Upper lobe of right lung (tissue), 1 donor: ENCODE results near the gene ARL6IP4. TPM values are rescaled to one million over a fixed set of nuclear protein-coding genes. Genes with fewer than 3 reads are reported as not detected.

Experiments used
- ATAC-seq: fragments of 200-7000 bp; cut with Tn5 transposase; one replicate; pipeline ENCODE4 v1.9.1; 2020; ENCODE audit warnings: mild to moderate bottlenecking, moderate library complexity
- DNase-seq: peaks from one replicate; pipeline ENCODE4 v3.0.0-alpha.2; 2020
- H3K27ac ChIP-seq: fragments of 200-600 bp; one replicate; pipeline ENCODE4 v1.8.0; 2022
- H3K27me3 ChIP-seq: fragments of 200-600 bp; one replicate; pipeline ENCODE4 v1.8.0; 2022; ENCODE audit warnings: mild to moderate bottlenecking
- H3K36me3 ChIP-seq: fragments of 200-600 bp; one replicate; pipeline ENCODE4 v1.8.0; 2022
- H3K4me1 ChIP-seq: fragments of 200-600 bp; one replicate; pipeline ENCODE4 v1.8.0; 2022
- H3K4me3 ChIP-seq: fragments of 200-600 bp; one replicate; pipeline ENCODE4 v1.8.0; 2022; ENCODE audit warnings: mild to moderate bottlenecking
- H3K9me3 ChIP-seq: fragments of 200-600 bp; one replicate; pipeline ENCODE4 v1.8.0; 2022
- intact Hi-C: fragments of 100-400 bp; cut with DNase I; formaldehyde crosslinking; loops from one replicate; pipeline ENCODE4 v1.11.0; 2022
- total RNA-seq: library from RNA; stranded (reverse); fragmentation: NEBNext Ultra II Directional; extraction: Animal tissue kit (Norgen Biotek cat#: 25700); gene quantifications from one replicate; pipeline ENCODE4 v1.2.1, GENCODE V29; 2021
- TF ChIP-seq, protein P1 (sequence below): fragments of 200-600 bp; IDR thresholded peaks from one replicate; pipeline ENCODE4 v1.8.0; 2022; ENCODE audit warnings: antibody characterized with exemption
- donor health status: DM: no; HTN: yes; CAD: no; lungs with severe emphysema.

The ARL6IP4 gene
- total RNA-seq, 1 donor from 2014 or later, result 124 TPM

DNA sequence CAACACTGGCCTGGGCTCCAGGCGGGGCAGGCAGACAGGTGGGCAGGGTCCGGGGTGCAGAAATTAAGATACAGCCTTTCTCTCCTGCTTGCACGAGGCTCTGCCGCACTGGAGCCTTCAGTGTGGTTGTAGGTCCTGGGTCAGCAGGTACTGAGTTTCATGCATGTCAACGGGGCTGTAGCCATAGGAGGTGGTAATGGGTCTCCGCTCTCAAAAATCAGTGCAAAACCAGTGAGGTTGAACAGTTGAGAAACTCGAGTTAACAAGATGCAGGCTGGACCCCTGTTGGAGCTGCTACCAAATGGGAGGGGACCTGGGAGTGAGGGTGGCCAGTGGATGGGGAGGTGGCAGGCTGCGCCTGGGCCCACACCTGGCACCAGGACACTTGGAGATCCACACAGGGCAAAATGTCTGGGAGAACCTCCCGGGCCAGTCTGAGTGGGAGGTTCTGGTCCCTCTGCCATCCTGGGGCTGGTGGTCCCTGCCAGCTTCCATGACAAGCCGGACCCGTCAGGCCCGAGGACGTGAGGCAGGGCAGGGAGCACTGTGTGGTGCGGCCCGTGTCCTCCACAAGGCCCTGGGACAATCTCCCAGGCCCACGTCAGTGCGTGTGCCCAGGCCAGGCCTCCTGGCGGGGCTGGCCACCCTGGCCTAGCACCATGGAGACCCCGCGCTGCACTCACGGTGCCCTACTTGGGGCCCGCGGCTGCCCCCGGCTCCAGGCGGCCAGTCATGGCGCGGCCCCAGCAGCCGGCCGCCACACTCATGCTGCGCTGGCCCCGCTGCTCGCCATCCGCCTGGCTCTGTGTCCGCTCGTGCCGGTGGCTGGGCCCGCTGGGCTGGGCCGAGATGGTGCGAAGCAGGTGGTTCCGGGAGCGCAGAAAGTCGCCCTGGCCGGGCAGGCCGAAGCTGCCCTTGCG, 5.1 kb downstream of the ARL6IP4 start:
- intact Hi-C loops, result no loop called here
- H3K4me3 ChIP-seq, result no peak overlapping the region
- TF ChIP-seq, protein P1, sequence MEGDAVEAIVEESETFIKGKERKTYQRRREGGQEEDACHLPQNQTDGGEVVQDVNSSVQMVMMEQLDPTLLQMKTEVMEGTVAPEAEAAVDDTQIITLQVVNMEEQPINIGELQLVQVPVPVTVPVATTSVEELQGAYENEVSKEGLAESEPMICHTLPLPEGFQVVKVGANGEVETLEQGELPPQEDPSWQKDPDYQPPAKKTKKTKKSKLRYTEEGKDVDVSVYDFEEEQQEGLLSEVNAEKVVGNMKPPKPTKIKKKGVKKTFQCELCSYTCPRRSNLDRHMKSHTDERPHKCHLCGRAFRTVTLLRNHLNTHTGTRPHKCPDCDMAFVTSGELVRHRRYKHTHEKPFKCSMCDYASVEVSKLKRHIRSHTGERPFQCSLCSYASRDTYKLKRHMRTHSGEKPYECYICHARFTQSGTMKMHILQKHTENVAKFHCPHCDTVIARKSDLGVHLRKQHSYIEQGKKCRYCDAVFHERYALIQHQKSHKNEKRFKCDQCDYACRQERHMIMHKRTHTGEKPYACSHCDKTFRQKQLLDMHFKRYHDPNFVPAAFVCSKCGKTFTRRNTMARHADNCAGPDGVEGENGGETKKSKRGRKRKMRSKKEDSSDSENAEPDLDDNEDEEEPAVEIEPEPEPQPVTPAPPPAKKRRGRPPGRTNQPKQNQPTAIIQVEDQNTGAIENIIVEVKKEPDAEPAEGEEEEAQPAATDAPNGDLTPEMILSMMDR, result no peak
- ATAC-seq (no peak), DNase-seq (no peak)
- no peaks in the 10 kb centered on the region for H3K9me3 ChIP-seq
- H3K27me3 ChIP-seq, result no peaks in the 10 kb centered on the region
- H3K27ac ChIP-seq, result peak overlapping the region; percentile 31
- H3K36me3 ChIP-seq, result peaks cover 10% of the 10 kb centered on the region
- H3K4me1 ChIP-seq, result peaks cover 38% of the 10 kb centered on the region

DNA sequence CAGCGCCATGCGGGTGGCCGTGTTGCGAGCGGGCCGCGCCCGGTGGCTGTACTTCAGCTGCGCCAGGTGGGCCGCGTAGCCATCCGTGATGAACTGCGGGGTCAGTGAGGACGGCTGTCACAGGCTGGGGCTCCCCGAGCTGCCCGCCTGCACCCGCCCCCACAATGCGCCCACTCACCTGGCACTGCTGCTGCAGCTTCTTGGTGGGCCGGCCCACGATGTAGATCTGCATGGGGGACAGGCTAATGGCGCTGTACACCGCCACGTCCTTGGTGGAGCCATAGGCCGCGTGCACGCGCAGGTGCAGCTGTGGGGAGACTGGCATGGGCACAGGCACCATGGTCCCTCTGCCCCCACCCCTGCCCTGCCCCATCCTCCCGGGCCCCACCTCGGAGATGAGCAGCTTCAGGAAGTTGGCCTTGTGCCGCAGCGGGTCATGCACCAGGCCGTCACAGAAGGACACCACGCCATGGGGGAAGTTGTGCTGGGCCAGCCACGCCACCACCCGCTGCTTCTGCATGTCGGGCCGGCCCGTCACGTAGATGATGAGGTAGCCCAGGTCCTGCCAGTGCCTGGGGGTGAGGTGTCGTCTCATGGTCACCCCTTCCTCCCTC, 5.9 kb downstream of the ARL6IP4 start:
- Histone ChIP-seq H3K4me3 (no peak overlapping the region), H3K36me3 (peaks cover 10% of the 10 kb centered on the region), H3K27ac (no peak overlapping the region), H3K9me3 (no peaks in the 10 kb centered on the region), H3K4me1 (peaks cover 35% of the 10 kb centered on the region), H3K27me3 (no peaks in the 10 kb centered on the region)
- ATAC-seq (no peak), DNase-seq (no peak)
- TF ChIP-seq, protein P1, result no peak
- intact Hi-C loops, result no loop called here

DNA sequence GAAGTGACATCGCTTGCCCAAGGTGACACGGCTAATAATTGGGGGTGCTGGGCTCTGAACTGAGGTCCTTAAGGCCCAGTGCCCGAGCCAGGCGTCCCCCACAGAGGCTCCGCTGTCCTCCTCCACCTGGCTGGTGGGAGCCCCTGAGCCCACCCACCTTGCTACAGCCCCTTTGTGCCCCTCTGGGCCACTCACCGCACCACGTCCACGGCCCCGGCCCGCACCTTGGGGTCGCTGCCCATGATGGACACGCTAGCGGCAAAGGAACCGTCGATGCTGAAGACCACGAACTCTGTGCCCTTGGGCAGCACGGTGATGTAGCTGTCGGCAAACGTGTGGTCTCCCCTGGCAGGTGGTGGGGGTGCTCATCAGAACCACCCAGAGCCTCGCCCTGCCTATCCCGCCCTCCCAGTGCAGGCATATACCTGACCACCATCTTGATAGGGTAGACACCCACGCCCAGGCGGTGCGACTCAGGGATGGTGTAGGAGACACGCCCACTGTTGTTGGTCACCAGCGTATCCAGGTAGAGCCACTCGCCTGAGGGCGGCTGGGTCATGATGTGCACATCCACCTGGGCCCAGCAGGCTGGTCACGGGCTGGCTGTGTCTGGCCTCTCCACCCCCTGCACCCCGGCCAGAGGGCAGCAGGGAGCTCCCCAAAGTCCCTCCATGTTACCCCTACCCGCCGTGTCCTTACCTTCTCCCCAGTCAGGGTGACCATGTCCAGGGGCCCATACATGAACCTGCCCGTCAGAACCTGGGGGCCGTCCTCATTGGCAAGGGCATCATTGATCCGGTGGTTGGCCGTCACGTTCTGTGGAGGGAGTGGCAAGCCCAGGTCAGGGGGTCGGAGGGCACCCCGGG, 6.8 kb downstream of the ARL6IP4 start:
- no peak for ATAC-seq
- H3K9me3 ChIP-seq, result no peaks in the 10 kb centered on the region
- no peak overlapping the region for H3K4me3 ChIP-seq
- no peaks in the 10 kb centered on the region for H3K27me3 ChIP-seq
- no peak for DNase-seq
- intact Hi-C loops, result no loop called here
- peaks cover 10% of the 10 kb centered on the region for H3K36me3 ChIP-seq
- H3K4me1 ChIP-seq, result peaks cover 26% of the 10 kb centered on the region
- TF ChIP-seq, protein P1, result no peak
- no peak overlapping the region for H3K27ac ChIP-seq

DNA sequence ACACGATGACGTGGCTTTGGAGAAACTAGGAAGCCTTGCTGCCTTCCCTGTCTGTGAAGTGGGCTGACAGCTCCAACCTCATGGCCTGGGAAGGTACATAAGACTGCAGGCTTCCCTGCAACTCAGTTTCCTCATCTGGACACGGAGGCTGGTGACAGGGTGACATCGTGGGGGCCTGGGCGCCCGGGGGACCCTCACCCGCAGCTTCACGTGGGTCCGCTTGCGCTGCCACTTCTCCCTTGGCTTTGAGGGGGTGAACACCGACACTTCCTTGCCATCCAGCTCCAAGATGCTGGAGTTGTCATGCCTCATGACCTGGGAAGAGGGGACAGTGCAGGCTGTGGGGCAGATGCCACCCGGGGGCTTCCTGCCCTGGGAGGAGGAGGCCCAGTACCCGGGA, 7.6 kb downstream of the ARL6IP4 start:
- TF ChIP-seq, protein P1, result no peak
- no peak for DNase-seq
- intact Hi-C loops, result no loop called here
- Histone ChIP-seq H3K4me3 (no peak overlapping the region), H3K27ac (no peak overlapping the region), H3K36me3 (peaks cover 8% of the 10 kb centered on the region), H3K4me1 (peaks cover 19% of the 10 kb centered on the region), H3K27me3 (no peaks in the 10 kb centered on the region), H3K9me3 (no peaks in the 10 kb centered on the region)
- no peak for ATAC-seq

DNA sequence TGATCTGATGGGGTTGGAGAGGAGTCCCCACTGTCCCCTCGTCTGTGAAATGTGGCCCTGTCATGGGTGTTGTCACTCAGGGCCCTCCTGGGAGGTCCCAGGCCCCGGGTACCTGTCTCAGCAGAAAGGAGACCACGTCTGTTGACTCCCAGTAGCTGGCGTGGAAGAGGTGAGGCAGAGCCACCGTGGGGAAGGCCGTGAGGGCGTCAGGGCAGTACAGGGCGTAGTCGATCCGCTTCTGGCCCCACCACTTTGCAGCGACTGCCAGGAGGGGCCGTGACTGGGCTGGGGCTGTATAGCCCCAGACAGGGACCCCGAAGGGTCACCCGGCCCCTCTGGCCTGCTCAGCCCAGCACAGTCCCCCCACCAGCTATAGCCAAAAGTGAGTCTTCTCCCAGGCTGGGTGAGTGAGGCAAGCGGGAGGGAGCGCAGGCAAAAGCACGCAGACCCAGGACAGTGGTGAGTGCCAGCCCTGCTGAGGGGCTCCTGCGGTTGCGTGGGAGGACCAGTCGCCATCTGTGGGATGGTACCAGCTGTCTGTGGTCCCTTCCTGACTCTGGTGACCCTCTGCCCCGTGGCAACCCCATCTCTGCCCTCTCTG, 8.2 kb downstream of the ARL6IP4 start:
- Histone ChIP-seq H3K27ac (no peak overlapping the region), H3K9me3 (no peaks in the 10 kb centered on the region), H3K27me3 (no peaks in the 10 kb centered on the region), H3K4me1 (peaks cover 14% of the 10 kb centered on the region), H3K36me3 (peaks cover 5% of the 10 kb centered on the region), H3K4me3 (no peak overlapping the region)
- DNase-seq (no peak), ATAC-seq (no peak)
- TF ChIP-seq, protein P1, result no peak
- intact Hi-C loops, result no loop called here
